Activated B cell treated with CpG ODN at 0.5 μM for 24 hours (primary cell): ENCODE results near the gene CTNND2. TPM values are rescaled to one million over a fixed set of nuclear protein-coding genes. Genes with fewer than 3 reads are reported as not detected.

Experiments
- ATAC-seq: fragments of 200-7000 bp; cut with Tn5 transposase; one replicate; pipeline ENCODE4 v1.10.0; 2021; ENCODE audit warnings: low read depth, mild to moderate bottlenecking, moderate library complexity
- CTCF ChIA-PET: fragments of 350-600 bp; sonication (Branson Sonifier 250); formaldehyde crosslinking; loops from one replicate; lab custom pipeline; 2021; ENCODE audit warnings: antibody characterized with exemption; lab: Charles Lee
- POLR2A ChIA-PET: fragments of 350-600 bp; sonication (Branson Sonifier 250); formaldehyde crosslinking; loops from one replicate; lab custom pipeline; 2021; ENCODE audit warnings: antibody characterized with exemption; lab: Charles Lee
- DNase-seq: peaks from one replicate; pipeline ENCODE4 v3.0.0; 2022
- H3K27ac Mint-ChIP-seq: one replicate; pipeline ENCODE4 v1.8.0; 2020; ENCODE audit warnings: mixed read lengths
- H3K27me3 Mint-ChIP-seq: one replicate; pipeline ENCODE4 v1.8.0; 2021; ENCODE audit warnings: mixed read lengths
- H3K36me3 Mint-ChIP-seq: one replicate; pipeline ENCODE4 v1.8.0; 2021; ENCODE audit warnings: low read depth, mixed read lengths
- H3K4me1 Mint-ChIP-seq: one replicate; pipeline ENCODE4 v1.8.0; 2021; ENCODE audit warnings: mixed read lengths
- H3K4me3 Mint-ChIP-seq: one replicate; pipeline ENCODE4 v1.8.0; 2020; ENCODE audit warnings: mild to moderate bottlenecking, mixed read lengths
- H3K9me3 Mint-ChIP-seq: one replicate; pipeline ENCODE4 v1.8.0; 2020; ENCODE audit warnings: mixed read lengths
- CTCF ChIP-seq: fragments of 200-600 bp; IDR thresholded peaks from one replicate; pipeline ENCODE4 v1.8.0; 2022; ENCODE audit warnings: antibody characterized with exemption, mild to moderate bottlenecking
- intact Hi-C: fragments of 100-400 bp; cut with micrococcal nuclease; formaldehyde crosslinking; loops from one replicate; pipeline ENCODE4 v1.15.1; 2024
- total RNA-seq: library from RNA; stranded (reverse); gene quantifications from 2 replicates; pipeline ENCODE4 v1.2.3, GENCODE V29; 2022

CTNND2 gene
- total RNA-seq, 1 donor from 2014 or later = not detected

- Mint-ChIP-seq H3K27ac (no peak overlapping the region), H3K4me3 (no peak overlapping the region), H3K36me3 (no peaks in the 10 kb centered on the region), H3K9me3 (no peaks in the 10 kb centered on the region), H3K4me1 (peaks cover 5% of the 10 kb centered on the region), H3K27me3 (peaks cover 35% of the 10 kb centered on the region)
- POLR2A ChIA-PET = no interaction called here
- DNase-seq (peak; percentile 24), ATAC-seq (peak; percentile 65)
- TF ChIP-seq CTCF = no peak
- intact Hi-C loops = loop anchor here (10.0 kb wide), 1 partner anchor 197 kb away; no protein-coding TSS in a partner anchor
- CTCF ChIA-PET = interaction anchor here (0.6 kb wide), 1 partner anchor 359 kb away, joined by 3 read pairs; no protein-coding TSS in a partner anchor
Observed at GRCh38 chr5:10987925-10988504, 916.2 kb downstream of the CTNND2 start.

- CTCF ChIA-PET = no interaction called here
- intact Hi-C loops = loop anchor here (10.0 kb wide), 1 partner anchor 197 kb away; no protein-coding TSS in a partner anchor
- DNase-seq (no peak), ATAC-seq (no peak)
- Mint-ChIP-seq H3K9me3 (no peaks in the 10 kb centered on the region), H3K27ac (no peak overlapping the region), H3K36me3 (no peaks in the 10 kb centered on the region), H3K27me3 (peaks cover 33% of the 10 kb centered on the region), H3K4me1 (peaks cover 5% of the 10 kb centered on the region), H3K4me3 (no peak overlapping the region)
- POLR2A ChIA-PET = no interaction called here
- no peak for TF ChIP-seq CTCF
Observed at GRCh38 chr5:10987276-10987924, 916.8 kb downstream of the CTNND2 start.

- TF ChIP-seq CTCF = no peak
- DNase-seq = no peak
- intact Hi-C loops = loop anchor here (10.0 kb wide), 1 partner anchor 199 kb away; no protein-coding TSS in a partner anchor
- no peak overlapping the region for H3K27ac Mint-ChIP-seq
- H3K4me1 Mint-ChIP-seq = peaks cover 5% of the 10 kb centered on the region
- no peaks in the 10 kb centered on the region for H3K9me3 Mint-ChIP-seq
- ATAC-seq = no peak
- peaks cover 27% of the 10 kb centered on the region for H3K27me3 Mint-ChIP-seq
- ChIA-PET CTCF (no interaction called here), POLR2A (no interaction called here)
- no peaks in the 10 kb centered on the region for H3K36me3 Mint-ChIP-seq
- no peak overlapping the region for H3K4me3 Mint-ChIP-seq
Observed at GRCh38 chr5:10985721-10986110, 918.5 kb downstream of the CTNND2 start.

- intact Hi-C loops = loop anchor here (10.0 kb wide), 1 partner anchor 200 kb away; no protein-coding TSS in a partner anchor
- no peak for DNase-seq
- ATAC-seq = no peak
Observed at GRCh38 chr5:10985091-10985720, 919.0 kb downstream of the CTNND2 start.

More at GRCh38 chr5:10985091-10985720, 919.0 kb downstream of the CTNND2 start:
- Mint-ChIP-seq H3K4me3 (no peak overlapping the region), H3K27me3 (peaks cover 27% of the 10 kb centered on the region), H3K4me1 (peaks cover 5% of the 10 kb centered on the region), H3K27ac (no peak overlapping the region), H3K36me3 (no peaks in the 10 kb centered on the region), H3K9me3 (no peaks in the 10 kb centered on the region)
- ChIA-PET CTCF (no interaction called here), POLR2A (no interaction called here)
- no peak for TF ChIP-seq CTCF
